Amniotic stem cell (primary cell): Measurements from ENCODE around the gene P2RX7.
"Not testable (repeated sequence)": the region's sequence is repeated elsewhere in the genome, so short reads cannot be mapped to it uniquely, and the experiment has no call there.

Source experiments
- DNase-seq: peaks from one replicate; lab custom pipeline; 2025; lab: John Stamatoyannopoulos, UW

Gene P2RX7

DNA sequence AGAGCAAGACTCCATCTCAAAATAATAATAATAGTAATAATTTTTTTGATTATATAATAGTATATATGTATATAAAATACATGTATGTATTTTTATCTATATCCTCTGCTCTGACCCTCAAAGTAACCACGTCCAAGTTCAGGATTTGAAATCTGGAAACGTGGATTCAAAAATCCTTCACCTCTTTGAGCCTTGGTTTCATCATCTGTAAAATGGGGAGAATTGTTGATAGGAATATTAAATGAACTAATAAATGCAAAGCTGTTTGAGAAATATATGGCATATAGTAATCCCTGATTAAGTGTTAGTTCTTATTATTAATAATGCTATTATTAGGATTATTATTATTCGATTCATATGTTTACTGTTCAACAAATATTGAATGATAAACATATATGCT lies 2.6 kb downstream of the P2RX7 start:
- no peak for DNase-seq

- no peak for DNase-seq
Measured at GRCh38 chr12:121137512-121137911, 4.8 kb downstream of the P2RX7 start.

DNA sequence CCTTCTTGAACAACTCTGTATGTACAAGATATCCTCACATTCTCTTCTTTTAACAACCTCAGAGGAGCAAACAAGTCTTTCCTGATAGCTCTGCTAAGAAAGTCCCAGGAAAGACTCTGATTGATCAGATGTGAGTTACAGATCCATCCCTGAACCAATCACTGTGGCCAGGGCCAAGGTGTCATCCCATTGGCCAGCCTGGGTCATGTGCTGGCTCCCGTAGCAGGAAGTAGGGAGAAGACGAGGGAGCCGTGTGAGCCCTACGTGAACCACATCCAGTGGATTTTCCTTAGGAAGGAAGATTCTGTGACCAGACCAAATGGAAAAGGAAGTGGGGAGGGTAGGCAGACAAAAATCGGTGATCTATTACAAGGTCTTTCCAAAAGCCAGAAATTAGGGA lies 5.6 kb downstream of the P2RX7 start:
- no peak for DNase-seq

DNA sequence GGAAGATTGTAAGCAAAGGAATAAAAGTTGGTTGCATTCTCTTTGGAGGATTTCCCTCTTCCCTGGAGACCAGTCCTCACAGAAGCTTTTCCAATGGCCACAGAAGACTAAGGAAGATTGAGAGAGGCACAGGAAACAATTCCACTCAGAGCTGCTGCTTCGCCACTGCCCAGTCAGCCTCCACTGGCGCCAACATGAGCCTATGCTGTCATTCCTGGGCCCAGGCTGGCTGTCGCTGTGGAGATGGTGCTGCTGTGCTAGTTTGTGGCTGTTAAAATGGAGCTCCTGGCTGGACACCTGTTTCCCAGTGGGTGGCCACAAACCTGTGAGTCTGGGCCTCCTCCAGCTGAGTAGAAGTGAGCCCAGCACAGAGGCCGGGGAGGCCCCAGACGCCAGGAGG lies 6.6 kb downstream of the P2RX7 start:
- DNase-seq = no peak

DNA sequence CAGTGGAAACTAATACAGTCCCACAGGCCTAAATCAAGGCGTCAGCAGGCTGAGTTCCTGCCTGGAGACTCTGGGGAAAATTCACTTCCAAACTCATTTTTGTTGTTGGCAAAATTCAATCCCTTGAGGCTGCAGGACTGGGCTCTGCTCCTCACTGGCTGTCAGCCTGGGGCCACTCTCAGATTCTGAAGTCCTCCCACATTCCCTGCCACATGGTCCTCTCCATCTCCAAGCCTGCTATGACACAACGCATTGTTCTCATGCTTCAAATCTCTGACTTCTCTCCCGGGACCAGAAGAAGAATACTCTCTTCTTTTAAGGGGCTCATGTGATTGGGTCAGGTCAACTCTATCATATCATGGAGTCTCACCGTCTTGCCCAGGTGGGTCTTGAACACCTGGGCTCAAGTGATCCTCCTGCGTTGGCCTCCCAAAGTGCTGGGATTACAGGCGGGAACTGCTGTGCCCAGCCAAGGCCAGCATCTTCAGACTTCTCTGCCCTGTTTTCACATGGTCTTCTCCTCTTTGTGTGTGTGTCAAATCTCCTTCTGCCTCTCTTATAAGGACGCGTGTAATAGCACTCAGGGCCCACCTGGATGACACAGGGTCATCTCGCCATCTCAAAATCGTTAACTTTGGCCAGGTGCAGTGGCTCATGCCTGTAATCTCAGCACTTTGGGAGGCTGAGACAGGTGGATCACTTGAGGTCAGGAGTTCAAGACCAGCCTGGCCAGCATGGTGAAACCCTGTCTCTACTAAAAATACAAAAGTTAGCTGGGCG lies 9.7 kb downstream of the P2RX7 start:
- no peak for DNase-seq

DNA sequence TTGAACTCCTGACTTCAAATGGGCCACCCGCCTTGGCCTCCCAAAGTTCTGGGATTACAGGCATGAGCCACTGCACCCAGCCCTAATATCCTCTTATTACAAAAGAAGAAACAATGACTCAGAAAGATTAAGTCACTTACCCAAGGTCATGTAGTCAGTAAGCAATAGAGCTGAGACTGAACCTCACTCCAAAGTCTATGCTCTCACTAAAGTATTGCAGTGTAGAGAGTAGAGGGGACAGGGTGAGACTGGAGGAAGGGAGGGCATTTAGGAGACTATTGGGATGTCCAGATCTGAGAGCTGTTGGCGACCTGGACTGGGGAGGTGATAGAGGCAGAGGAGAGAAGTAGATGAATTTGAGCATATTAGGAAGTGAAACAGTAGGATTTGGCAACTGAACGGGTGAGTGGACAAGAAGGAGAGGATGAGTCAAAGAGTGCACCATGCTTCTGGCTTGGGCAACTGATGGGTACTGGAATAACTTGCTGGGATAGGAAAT lies 11.8 kb downstream of the P2RX7 start:
- no peak for DNase-seq

DNA sequence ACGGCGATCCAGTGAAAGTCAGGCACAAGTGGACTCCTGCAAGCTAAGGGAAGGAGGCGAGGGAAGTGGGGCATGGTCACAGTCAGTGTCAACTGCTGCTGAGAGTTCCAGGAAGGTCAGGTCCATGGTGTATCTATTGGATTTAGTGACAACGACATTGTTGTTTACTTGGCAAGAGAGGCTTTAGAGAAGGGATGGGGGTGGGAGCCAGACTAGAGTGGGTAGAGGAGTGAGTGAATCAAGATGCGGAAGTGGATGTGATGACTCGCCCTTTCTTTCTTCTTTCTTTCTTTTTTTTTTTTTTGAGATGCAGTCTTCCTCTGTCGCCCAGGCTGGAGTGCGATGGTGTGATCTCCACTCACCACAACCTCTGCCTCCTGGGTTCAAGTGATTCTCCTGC lies 12.5 kb downstream of the P2RX7 start:
- DNase-seq = no peak

- not testable (repeated sequence) for DNase-seq
Measured at GRCh38 chr12:121149289-121149688, 16.6 kb downstream of the P2RX7 start.

DNA sequence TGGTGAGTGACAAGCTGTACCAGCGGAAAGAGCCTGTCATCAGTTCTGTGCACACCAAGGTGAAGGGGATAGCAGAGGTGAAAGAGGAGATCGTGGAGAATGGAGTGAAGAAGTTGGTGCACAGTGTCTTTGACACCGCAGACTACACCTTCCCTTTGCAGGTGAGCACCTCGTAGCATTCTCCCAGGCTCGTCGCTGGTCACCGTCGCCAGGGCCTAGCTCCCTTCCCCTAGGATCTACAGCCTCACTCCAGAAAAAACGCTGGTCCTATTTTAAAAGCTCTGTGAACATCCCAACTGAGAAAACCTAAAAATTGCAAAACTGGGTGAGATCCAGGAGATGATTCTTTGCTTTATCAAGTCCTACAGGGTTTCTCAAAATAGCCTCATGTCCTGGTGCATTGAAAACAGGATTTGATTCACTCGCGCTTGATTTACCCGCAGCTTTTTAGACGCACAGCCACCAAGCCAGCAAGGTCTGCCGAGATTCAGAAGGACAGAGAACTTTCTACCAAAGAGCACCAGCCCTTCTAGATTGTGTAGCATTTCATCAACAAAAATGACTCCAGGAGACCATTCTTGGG lies 22.2 kb downstream of the P2RX7 start:
- DNase-seq = no peak

DNA sequence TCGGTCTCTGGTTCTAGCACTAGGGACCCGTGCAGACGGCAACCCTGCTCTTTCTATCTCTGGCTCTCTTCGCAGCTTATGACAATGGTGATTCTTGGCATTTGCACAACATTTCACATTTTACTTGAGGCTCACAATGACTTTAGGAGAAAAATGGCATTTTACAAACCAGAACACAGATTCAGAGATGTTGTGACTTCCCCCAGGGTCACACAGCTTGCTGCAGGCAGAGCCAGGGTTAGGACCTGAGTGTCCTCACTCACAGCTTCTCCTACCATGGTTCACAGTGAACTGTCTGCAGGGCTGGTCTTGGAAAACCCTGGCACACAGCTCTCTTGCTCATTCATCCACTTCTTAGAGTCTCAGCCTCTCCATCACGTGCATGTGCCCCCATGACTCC lies 23.7 kb downstream of the P2RX7 start:
- DNase-seq = no peak

DNA sequence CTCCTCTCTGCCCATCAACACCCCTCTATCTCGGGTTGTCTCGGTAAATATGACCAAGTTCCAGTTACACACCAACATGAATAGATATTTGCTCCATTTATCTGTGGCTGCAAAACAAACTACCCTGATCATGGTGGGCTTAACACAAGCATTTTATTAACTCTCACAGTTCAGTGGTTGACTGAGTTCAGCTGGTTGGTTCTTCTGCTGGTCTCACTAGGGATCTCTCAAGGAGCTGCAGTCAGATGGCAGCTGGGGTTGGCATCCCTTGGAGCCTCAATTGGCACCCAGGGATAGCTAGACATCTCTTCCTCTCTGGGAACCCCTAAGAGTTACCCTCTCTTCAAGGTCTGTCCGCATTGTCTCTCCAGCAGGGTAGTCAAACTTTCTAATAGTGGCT lies 25.4 kb downstream of the P2RX7 start:
- DNase-seq = no peak

DNA sequence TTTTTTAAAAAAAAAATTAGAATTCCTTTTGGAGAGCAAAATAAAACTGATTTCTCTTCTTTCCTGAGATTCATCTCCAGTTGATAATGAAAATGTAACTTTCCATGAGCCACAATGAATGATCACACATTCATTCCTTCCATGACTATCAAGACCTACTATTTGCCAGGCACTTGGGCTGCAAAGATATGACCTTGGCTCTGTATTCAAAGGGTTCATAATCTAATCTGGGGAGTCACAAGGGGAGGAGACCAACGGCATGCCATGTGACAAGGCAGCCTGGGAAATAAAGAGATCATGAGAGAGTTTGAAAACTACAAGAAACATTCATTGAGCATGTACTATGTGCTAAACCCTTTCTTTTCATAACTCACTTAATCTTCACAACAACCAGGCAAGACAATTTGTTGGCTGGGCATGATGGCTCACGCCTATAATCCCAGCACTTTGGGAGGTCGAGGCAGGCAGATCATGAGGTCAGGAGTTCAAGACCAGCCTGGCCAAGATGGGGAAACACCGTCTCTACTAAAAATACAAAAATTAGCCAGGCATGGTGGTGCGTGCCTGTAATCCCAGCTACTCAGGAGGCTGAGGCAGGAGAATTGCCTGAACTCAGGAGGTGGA lies 26.2 kb downstream of the P2RX7 start:
- DNase-seq = not testable (repeated sequence)

DNA sequence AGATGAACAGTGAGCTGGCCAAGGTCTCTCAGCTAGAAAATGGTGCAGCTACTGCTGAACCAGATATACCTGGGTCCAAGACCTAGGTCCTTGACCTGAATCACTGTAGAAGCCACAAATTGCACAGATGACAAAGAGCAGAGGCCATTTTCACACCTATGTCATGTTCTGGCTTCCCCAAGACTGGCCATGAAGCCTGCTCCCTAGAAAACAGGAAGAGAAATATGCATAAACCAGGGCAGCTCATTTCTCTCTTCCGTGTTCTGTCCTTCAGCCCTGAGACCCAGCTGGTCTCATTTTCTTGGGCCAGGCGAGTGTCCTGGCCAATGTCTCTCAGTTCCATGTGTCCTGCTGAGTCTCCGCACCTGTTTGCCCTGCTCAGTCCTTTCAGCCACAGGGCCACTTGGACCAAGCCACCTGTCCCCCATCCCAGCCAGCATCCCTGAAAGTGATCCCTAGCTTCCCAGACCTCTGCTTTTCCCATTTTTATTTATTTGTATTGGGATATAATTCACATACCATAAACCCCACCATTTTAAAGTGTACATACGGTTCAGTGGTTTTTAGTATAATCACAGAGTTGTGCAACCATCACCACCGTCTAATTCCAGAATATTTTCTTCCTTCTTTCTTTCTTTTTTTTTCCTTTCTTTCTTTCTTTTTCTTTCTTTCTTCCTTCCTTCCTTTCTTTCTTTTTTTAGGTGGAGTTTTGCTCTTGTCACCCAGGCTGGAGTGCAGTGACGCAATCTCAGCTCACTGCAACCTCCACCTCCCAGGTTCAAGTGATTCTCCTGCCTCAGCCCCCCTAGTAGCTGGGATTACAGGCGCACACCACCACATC lies 27.0 kb downstream of the P2RX7 start:
- DNase-seq = no peak

DNA sequence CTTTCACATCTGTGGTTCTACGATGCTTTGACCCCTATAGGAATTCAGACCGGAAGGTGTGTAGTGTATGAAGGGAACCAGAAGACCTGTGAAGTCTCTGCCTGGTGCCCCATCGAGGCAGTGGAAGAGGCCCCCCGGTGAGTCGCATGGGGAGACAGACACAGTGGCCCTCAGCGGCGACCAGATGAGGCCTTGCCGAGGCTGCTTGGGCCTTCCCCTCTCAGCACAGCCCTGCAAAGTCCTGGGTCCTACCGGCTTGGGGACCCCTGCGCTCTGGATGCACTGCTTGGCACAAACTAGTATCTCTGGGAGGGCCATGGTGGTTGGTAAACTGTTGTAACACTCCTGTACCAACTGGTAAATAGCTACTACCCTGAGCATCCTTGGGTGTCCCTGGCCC lies 29.7 kb downstream of the P2RX7 start:
- DNase-seq = no peak

DNA sequence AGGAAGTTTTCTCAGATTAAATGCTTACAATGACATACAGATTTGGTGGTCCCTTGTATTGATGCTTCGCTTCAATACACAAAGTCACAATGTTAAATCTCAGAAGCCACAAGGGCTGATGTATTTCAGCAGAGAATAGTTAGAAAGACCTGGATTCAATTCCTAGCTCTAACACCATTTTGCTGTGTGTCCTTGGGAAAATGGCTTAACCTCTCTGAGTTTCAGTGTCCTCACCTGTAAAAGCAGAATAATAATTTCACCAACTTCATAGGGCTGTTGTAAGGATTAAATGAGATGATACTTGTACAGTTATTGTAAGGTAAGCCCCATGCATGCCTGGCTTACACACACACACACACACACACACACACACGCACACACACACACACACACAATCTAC lies 30.3 kb downstream of the P2RX7 start:
- no peak for DNase-seq

DNA sequence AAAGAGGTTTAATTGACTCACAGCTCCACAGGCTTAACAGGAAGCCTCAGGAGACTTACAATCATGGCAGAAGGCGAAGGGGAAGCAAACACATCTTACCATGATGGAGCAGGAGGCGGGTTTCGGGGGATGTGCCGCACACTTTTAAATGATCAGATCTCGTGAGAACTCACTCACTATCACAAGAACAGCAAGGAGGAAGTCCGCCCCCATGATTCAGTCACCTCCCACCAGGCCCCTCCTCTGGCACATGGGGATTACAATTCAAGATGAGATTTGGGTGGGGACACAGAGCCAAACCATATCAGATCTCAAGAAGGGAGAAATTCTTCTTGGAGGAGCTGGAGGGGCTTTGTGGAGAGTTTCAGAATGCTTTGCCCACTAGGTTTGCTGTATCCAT lies 32.2 kb downstream of the P2RX7 start:
- not testable (repeated sequence) for DNase-seq

DNA sequence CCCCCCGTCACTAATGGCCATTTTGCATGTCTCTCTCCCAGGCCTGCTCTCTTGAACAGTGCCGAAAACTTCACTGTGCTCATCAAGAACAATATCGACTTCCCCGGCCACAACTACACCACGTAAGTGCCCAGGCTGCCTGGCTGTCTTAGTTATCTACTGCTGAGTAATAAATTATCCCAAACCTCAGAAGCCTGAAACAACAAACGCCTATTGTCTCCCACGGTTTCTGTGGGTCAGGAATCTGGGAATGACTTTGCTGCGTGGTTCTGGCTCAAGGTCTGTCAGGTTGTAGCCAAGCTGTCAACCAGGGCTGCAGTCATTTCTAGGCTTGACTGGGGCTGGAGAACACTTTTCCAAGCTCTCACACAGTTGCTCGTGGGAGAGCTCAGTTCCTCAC lies 32.6 kb downstream of the P2RX7 start:
- DNase-seq = no peak

DNA sequence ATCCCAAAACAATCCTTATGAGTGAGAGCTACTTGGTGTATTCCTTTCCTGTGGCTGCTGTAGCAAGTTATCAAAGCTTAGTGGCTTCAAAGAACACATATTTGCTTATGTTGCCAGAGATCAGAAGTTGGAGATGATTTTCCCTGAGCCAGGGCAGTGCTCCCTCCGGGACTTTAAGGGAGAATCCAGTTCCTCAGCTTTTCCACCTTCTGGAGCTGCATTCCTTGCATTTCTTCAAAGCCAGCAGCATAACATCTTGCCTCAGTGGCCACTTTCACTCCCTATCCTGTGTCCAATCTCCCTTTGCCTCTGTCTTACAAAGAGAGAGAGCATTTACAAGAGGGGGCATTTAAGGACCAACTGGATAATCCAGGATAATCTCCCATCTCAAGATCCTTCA lies 33.7 kb downstream of the P2RX7 start:
- DNase-seq = no peak

- DNase-seq = no peak
Measured at GRCh38 chr12:121167232-121167820, 34.6 kb downstream of the P2RX7 start.

DNA sequence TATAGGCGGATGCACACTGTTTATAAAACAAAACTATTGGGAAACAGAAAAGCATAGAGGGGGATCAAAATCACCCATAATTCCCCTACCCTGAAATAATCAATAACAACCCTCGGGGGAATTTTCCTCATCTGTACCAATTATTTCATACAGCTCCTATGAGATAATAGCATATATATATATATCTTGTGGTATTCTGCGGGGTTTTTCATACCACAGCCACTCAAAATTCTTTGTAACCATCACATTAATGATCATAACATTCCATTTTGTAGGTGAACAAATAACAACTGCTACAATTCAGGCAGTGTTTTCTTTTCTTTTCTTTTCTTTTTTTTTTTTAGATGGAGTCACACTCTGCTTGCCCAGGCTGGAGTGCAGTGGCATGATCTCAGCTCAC lies 35.3 kb downstream of the P2RX7 start:
- DNase-seq = no peak

DNA sequence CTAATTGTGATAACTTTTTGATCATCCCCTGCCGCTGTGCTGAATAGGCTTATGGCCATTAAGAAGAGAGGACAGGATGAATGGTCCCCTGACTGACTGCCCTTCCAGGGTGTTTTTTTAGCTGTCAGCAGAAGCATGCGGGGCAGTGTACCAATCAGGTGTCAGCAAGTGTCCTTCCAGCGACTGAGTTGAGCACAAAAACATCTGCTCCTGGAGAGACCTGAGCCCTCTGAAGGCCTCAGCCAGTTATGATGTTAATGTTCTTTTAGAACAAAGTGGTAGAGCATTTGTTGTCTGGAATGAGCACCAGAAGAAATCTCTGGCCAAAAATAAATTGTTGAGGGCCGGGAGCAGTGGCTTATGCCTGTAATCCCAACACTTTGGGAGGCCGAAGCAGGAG lies 37.5 kb downstream of the P2RX7 start:
- DNase-seq = no peak

DNA sequence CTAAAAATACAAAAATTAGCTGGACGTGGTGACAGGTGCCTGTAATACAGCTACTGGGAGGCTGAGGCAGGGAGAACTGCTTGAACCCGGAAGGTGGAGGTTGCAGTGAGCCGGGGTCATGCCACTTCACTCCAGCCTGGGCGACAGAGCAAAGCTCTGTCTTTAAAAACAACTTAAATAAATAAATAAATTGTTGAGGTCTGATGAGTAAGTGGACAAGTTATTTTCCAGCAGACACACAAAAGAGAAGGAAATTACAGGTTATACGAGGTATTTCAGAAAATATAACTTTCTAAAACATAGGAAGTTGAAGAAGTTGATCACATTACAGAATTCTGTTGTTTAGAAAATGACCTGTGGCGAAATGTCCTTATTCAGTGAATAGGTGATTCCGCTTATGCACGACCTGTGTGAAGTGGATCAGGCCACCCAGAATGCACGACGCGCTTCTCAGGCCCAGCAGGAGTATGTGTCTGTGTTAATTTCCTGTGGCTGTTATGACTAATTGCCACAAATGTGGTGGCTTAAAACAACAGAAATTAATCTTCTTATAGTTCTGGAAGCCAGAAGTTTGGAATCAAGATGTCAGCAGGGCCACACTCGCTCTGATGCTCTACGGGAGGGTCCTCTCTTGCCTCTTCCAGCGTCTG lies 38.1 kb downstream of the P2RX7 start:
- no peak for DNase-seq
